GM23338 (cell line): ENCODE data around the gene SEC22A. TPM values are rescaled to one million over a fixed set of nuclear protein-coding genes. Genes with fewer than 3 reads are reported as not detected.

Experiments
- ATAC-seq: fragments of 200-7000 bp; cut with Tn5 transposase; 3 replicates; pipeline ENCODE4 v1.9.1; 2020
- DNase-seq: peaks from one replicate; pipeline ENCODE4 v3.0.0-alpha.2; 2015; ENCODE audit warnings: low spot score
- H2AFZ ChIP-seq: fragments of 200-600 bp; sonication (generic); 2 replicates; pipeline ENCODE4 v1.8.0; 2016; ENCODE audit warnings: antibody characterized with exemption, mild to moderate bottlenecking, moderate library complexity
- H3F3A ChIP-seq: fragments of 200-600 bp; sonication (generic); replicated peaks from 2 replicates; pipeline ENCODE4 v1.8.0; 2017; ENCODE audit warnings: antibody characterized with exemption, mixed run types, low read depth
- H3K27ac ChIP-seq: fragments of 200-600 bp; sonication (generic); 2 replicates; pipeline ENCODE4 v1.6.1; 2016; ENCODE audit warnings: low read depth
- H3K27me3 ChIP-seq: fragments of 200-600 bp; sonication (generic); 2 replicates; pipeline ENCODE4 v1.8.0; 2016; ENCODE audit warnings: mild to moderate bottlenecking, mixed run types, moderate library complexity; ENCODE audit not compliant: insufficient read depth
- H3K36me3 ChIP-seq: fragments of 200-600 bp; sonication (generic); 2 replicates; pipeline ENCODE4 v1.8.0; 2016; ENCODE audit warnings: mild to moderate bottlenecking; ENCODE audit not compliant: insufficient read depth
- H3K4me1 ChIP-seq: fragments of 200-600 bp; sonication (generic); 2 replicates; pipeline ENCODE4 v1.8.0; 2016; ENCODE audit warnings: mild to moderate bottlenecking, moderate library complexity; ENCODE audit not compliant: insufficient read depth
- H3K4me2 ChIP-seq: fragments of 200-600 bp; sonication (generic); 2 replicates; pipeline ENCODE4 v1.7.1; 2017; ENCODE audit warnings: mixed run types
- H3K4me3 ChIP-seq: fragments of 200-600 bp; sonication (generic); 2 replicates; pipeline ENCODE4 v1.6.1; 2016; ENCODE audit warnings: mixed run types
- H3K79me2 ChIP-seq: fragments of 200-600 bp; sonication (generic); replicated peaks from 2 replicates; pipeline ENCODE4 v1.8.0; 2017; ENCODE audit warnings: mild to moderate bottlenecking; ENCODE audit not compliant: insufficient read depth
- H3K9me2 ChIP-seq: fragments of 200-600 bp; sonication (generic); 2 replicates; pipeline ENCODE4 v1.8.0; 2017; ENCODE audit not compliant: insufficient read depth
- H4K20me1 ChIP-seq: fragments of 200-600 bp; sonication (generic); replicated peaks from 2 replicates; pipeline ENCODE4 v1.8.0; 2017; ENCODE audit warnings: mild to moderate bottlenecking; ENCODE audit not compliant: insufficient read depth
- H3K27ac Mint-ChIP-seq: 2 replicates; pipeline ENCODE4 v1.8.0; 2020; ENCODE audit warnings: inconsistent platforms, mild to moderate bottlenecking, moderate library complexity, mixed read lengths
- H3K27me3 Mint-ChIP-seq: 3 replicates; pipeline ENCODE4 v1.8.0; 2022; ENCODE audit warnings: low read depth, mild to moderate bottlenecking, moderate library complexity, mixed read lengths, inconsistent platforms; ENCODE audit not compliant: insufficient read depth, poor library complexity
- H3K36me3 Mint-ChIP-seq: 3 replicates; pipeline ENCODE4 v1.8.0; 2021; ENCODE audit warnings: low read depth, mild to moderate bottlenecking, inconsistent platforms, moderate library complexity, mixed read lengths
- H3K4me1 Mint-ChIP-seq: 3 replicates; pipeline ENCODE4 v1.8.0; 2020; ENCODE audit warnings: mild to moderate bottlenecking, inconsistent platforms, mixed read lengths
- H3K4me3 Mint-ChIP-seq: 3 replicates; pipeline ENCODE4 v1.8.0; 2021; ENCODE audit warnings: moderate library complexity, mild to moderate bottlenecking, inconsistent platforms, mixed read lengths
- H3K9me3 Mint-ChIP-seq: 3 replicates; pipeline ENCODE4 v1.8.0; 2020; ENCODE audit warnings: moderate library complexity, mild to moderate bottlenecking, inconsistent platforms, mixed read lengths
- POLR2AphosphoS5 ChIP-seq: IDR thresholded peaks from 2 replicates; pipeline ENCODE4 v1.6.1; 2016; ENCODE audit warnings: antibody characterized with exemption, low read depth
- REST ChIP-seq: IDR thresholded peaks from one replicate; pipeline ENCODE4 v1.6.1; 2018; ENCODE audit warnings: antibody characterized with exemption; ENCODE audit not compliant: unreplicated experiment
- ZNF462 ChIP-seq: fragments of 250-450 bp; sonication (Bioruptor Pico); IDR thresholded peaks from 2 replicates; pipeline ENCODE4 v1.5.0; 2020; ENCODE audit warnings: mild to moderate bottlenecking, moderate library complexity
- polyA plus RNA-seq: library from polyadenylated mRNA; unstranded; fragments of >200 nt; fragmentation: Nextera tagmentation; extraction: Ambion mirVana; gene quantifications from 2 replicates; pipeline ENCODE4 v1.2.1, GENCODE V29; 2016
- total RNA-seq: library from RNA; depleted of rRNA; stranded (reverse); fragments of >200 nt; shearing (Covaris generic); gene quantifications from 2 replicates; pipeline ENCODE4 v1.2.3, GENCODE V29; 2014

SEC22A gene
- total and polyA plus RNA-seq, 2 experiments from 2014 or later, result 11.2 to 24.1 TPM

- no peak for DNase-seq
Measured at GRCh38 chr3:123159926-123160635, 41.7 kb upstream of the SEC22A start.

More at GRCh38 chr3:123159926-123160635, 41.7 kb upstream of the SEC22A start:
- Histone ChIP-seq H4K20me1 (no peaks in the 10 kb centered on the region), H3K4me1 (no peaks in the 10 kb centered on the region), H3K36me3 (peaks cover 9% of the 10 kb centered on the region; the same call in 1 of the 2 replicates), H3F3A (no peaks in the 10 kb centered on the region), H3K4me2 (no peak overlapping the region), H3K4me3 (no peak overlapping the region), H3K9me2 (no peaks in the 10 kb centered on the region), H3K27ac (no peak overlapping the region), H3K79me2 (no peaks in the 10 kb centered on the region), H3K27me3 (no peaks in the 10 kb centered on the region), H2AFZ (no peak overlapping the region)
- H3K27ac Mint-ChIP-seq, result no peak overlapping the region
- H3K4me3 Mint-ChIP-seq, result no peak overlapping the region
- H3K4me1 Mint-ChIP-seq, result no peaks in the 10 kb centered on the region
- peaks cover 35% of the 10 kb centered on the region for H3K36me3 Mint-ChIP-seq
- ATAC-seq, result no peak
- no peak for TF ChIP-seq REST
- no peak for TF ChIP-seq ZNF462 (CRISPR knock-in tag)
- no peak for TF ChIP-seq POLR2AphosphoS5
- peaks cover 7% of the 10 kb centered on the region for H3K27me3 Mint-ChIP-seq
- H3K9me3 Mint-ChIP-seq, result peaks cover 3% of the 10 kb centered on the region; the same call in 2 of the 3 replicates
